IMR-90 (cell line): Measurements from ENCODE around the gene LILRA6. TPM values are rescaled to one million over a fixed set of nuclear protein-coding genes. Genes with fewer than 3 reads are reported as not detected.

Source experiments
- ATAC-seq: fragments of 200-7000 bp; cut with Tn5 transposase; 2 replicates; pipeline ENCODE4 v1.9.1; 2020; ENCODE audit warnings: low read depth, mild to moderate bottlenecking, moderate library complexity
- BruUV-seq: library from RNA; stranded (reverse); fragments of 400-500 nt; replicated peaks from 2 replicates; lab custom pipeline; 2021; lab: Mats Ljungman, UMichigan
- CTCF ChIA-PET: fragments of 300-600 bp; formaldehyde crosslinking; extraction: SDS; loops from one replicate; lab custom pipeline; 2021; ENCODE audit warnings: antibody characterized with exemption; lab: Yijun Ruan, JAX
- POLR2A ChIA-PET: fragments of 300-600 bp; sonication (Branson Sonifier 250); formaldehyde crosslinking; loops from one replicate; lab custom pipeline; 2022; ENCODE audit warnings: antibody characterized with exemption; ENCODE audit not compliant: unreplicated experiment; lab: Charles Lee
- DNase-seq: peaks from one replicate; pipeline ENCODE4 v3.0.0; 2013
- H2AFZ ChIP-seq: replicated peaks from 2 replicates; pipeline ENCODE3; 2013; ENCODE audit warnings: low read length, mild to moderate bottlenecking; ENCODE audit not compliant: poor library complexity
- H2AK5ac ChIP-seq: 2 replicates; pipeline ENCODE4 v1.6.1; 2013; ENCODE audit warnings: low read depth, low read length, inconsistent platforms
- H2AK9ac ChIP-seq: replicated peaks from 2 replicates; pipeline ENCODE3; 2013; ENCODE audit warnings: mild to moderate bottlenecking, low read depth, low read length, moderate library complexity; ENCODE audit not compliant: poor library complexity
- H2BK120ac ChIP-seq: 2 replicates; pipeline ENCODE4 v1.6.1; 2013; ENCODE audit warnings: low read depth, low read length, inconsistent platforms
- H2BK15ac ChIP-seq: 3 replicates; pipeline ENCODE4 v1.6.1; 2013; ENCODE audit warnings: low read depth, low read length, inconsistent platforms
- H2BK20ac ChIP-seq: 2 replicates; pipeline ENCODE4 v1.6.1; 2013; ENCODE audit warnings: low read depth, mild to moderate bottlenecking, inconsistent platforms, low read length, moderate library complexity
- H2BK5ac ChIP-seq: 2 replicates; pipeline ENCODE4 v1.6.1; 2013; ENCODE audit warnings: mild to moderate bottlenecking, low read depth, low read length, inconsistent platforms; ENCODE audit not compliant: poor library complexity, severe bottlenecking
- H3K14ac ChIP-seq: replicated peaks from 2 replicates; pipeline ENCODE4 v1.6.1; 2013; ENCODE audit warnings: low read depth, low read length, inconsistent platforms
- H3K18ac ChIP-seq: 2 replicates; pipeline ENCODE4 v1.6.1; 2013; ENCODE audit warnings: low read depth, low read length, control low read depth
- H3K23ac ChIP-seq: 2 replicates; pipeline ENCODE4 v1.6.1; 2013; ENCODE audit warnings: low read depth, low read length, inconsistent platforms
- H3K27ac ChIP-seq: 2 replicates; pipeline ENCODE4 v1.5.1; 2013; ENCODE audit warnings: mild to moderate bottlenecking, control low read depth, low read length; ENCODE audit not compliant: insufficient read depth
- H3K27me3 ChIP-seq: 2 replicates; pipeline ENCODE4 v1.6.1; 2013; ENCODE audit warnings: low read length; ENCODE audit not compliant: control insufficient read depth, insufficient read depth
- H3K36me3 ChIP-seq: 2 replicates; pipeline ENCODE4 v1.6.1; 2013; ENCODE audit warnings: low read length, mixed read lengths; ENCODE audit not compliant: control insufficient read depth, insufficient read depth
- H3K4ac ChIP-seq: 2 replicates; pipeline ENCODE4 v1.6.1; 2013; ENCODE audit warnings: low read depth, low read length, inconsistent platforms
- H3K4me1 ChIP-seq: 2 replicates; pipeline ENCODE4 v1.6.1; 2013; ENCODE audit warnings: low read length, mixed read lengths; ENCODE audit not compliant: control insufficient read depth, insufficient read depth
- H3K4me2 ChIP-seq: 2 replicates; pipeline ENCODE4 v1.6.1; 2013; ENCODE audit warnings: low read depth, mild to moderate bottlenecking, control low read depth, low read length, moderate library complexity
- H3K4me3 ChIP-seq: 2 replicates; pipeline ENCODE4 v1.5.1; 2013; ENCODE audit warnings: low read depth, mild to moderate bottlenecking, control low read depth, low read length, moderate library complexity; ENCODE audit not compliant: insufficient read depth
- H3K56ac ChIP-seq: 2 replicates; pipeline ENCODE4 v1.6.1; 2013; ENCODE audit warnings: low read length, inconsistent platforms; ENCODE audit not compliant: insufficient read depth; ENCODE audit errors: extremely low read depth
- H3K79me1 ChIP-seq, 2 experiments: 2 replicates each; pipeline ENCODE4 v1.6.1; 2013; ENCODE audit warnings: low read length in 2 of 2, inconsistent platforms in 1 of 2, low read depth in 1 of 2
- H3K9ac ChIP-seq: 2 replicates; pipeline ENCODE4 v1.6.1; 2013; ENCODE audit warnings: low read depth, low read length, control low read depth
- H3K9me1 ChIP-seq: 2 replicates; pipeline ENCODE4 v1.6.1; 2013; ENCODE audit warnings: low read length, inconsistent platforms; ENCODE audit not compliant: insufficient read depth
- H3K9me3 ChIP-seq: 2 replicates; pipeline ENCODE4 v1.6.1; 2013; ENCODE audit warnings: low read length; ENCODE audit not compliant: control insufficient read depth, insufficient read depth
- H4K20me1 ChIP-seq: 2 replicates; pipeline ENCODE4 v1.6.1; 2013; ENCODE audit warnings: low read length, inconsistent platforms; ENCODE audit not compliant: insufficient read depth
- H4K5ac ChIP-seq: 2 replicates; pipeline ENCODE4 v1.6.1; 2013; ENCODE audit warnings: mild to moderate bottlenecking, low read depth, low read length, control low read depth
- H4K8ac ChIP-seq, 2 experiments: 2 replicates each; pipeline ENCODE4 v1.6.1; 2013; ENCODE audit warnings: low read depth in 2 of 2, low read length in 2 of 2, control low read depth in 1 of 2, inconsistent platforms in 1 of 2
- H4K91ac ChIP-seq: 2 replicates; pipeline ENCODE4 v1.6.1; 2013; ENCODE audit warnings: low read depth, low read length, inconsistent platforms; ENCODE audit not compliant: insufficient read depth
- BHLHE40 ChIP-seq: fragments of 150-350 bp; IDR thresholded peaks from 2 replicates; pipeline ENCODE4 v1.6.1; 2016; ENCODE audit warnings: mild to moderate bottlenecking, low read depth, low read length
- FOS ChIP-seq: fragments of 150-350 bp; IDR thresholded peaks from 2 replicates; pipeline ENCODE4 v1.6.1; 2016; ENCODE audit warnings: low read depth, low read length
- MAFK ChIP-seq: IDR thresholded peaks from 2 replicates; pipeline ENCODE4 v1.6.1; 2012; ENCODE audit warnings: low read depth, low read length, improper control_type of control experiment
- MAZ ChIP-seq: IDR thresholded peaks from 2 replicates; pipeline ENCODE4 v1.6.1; 2012; ENCODE audit warnings: low read depth, mild to moderate bottlenecking, low read length, improper control_type of control experiment, moderate library complexity, borderline replicate concordance
- NFE2L2 ChIP-seq: fragments of 150-350 bp; IDR thresholded peaks from 2 replicates; pipeline ENCODE4 v1.6.1; 2016; ENCODE audit warnings: low read depth, mild to moderate bottlenecking, low read length
- POLR2A ChIP-seq: IDR thresholded peaks from 2 replicates; pipeline ENCODE4 v1.6.1; 2012; ENCODE audit warnings: mild to moderate bottlenecking, low read depth, low read length
- RCOR1 ChIP-seq: IDR thresholded peaks from 2 replicates; pipeline ENCODE4 v1.6.1; 2012; ENCODE audit warnings: mild to moderate bottlenecking, low read length, improper control_type of control experiment; ENCODE audit not compliant: insufficient replicate concordance
- SMC3 ChIP-seq: fragments of 150-350 bp; IDR thresholded peaks from 2 replicates; pipeline ENCODE4 v1.6.1; 2016; ENCODE audit warnings: low read depth, mild to moderate bottlenecking, antibody characterized with exemption, low read length, moderate library complexity
- WGBS, 2 experiments: methylation state at CpG; one replicate each; pipeline versions ENCODE4 v1.1.5 to v1.1.7; 2013; ENCODE audit warnings: missing lambda C conversion rate in 2 of 2; ENCODE audit not compliant: insufficient read length in 1 of 2; ENCODE audit errors: extremely low coverage in 2 of 2; 5-methylcytosine and 5-hydroxymethylcytosine counted together
- dilution Hi-C: fragments of 300-500 bp; cut with HindIII; formaldehyde crosslinking; loops from one replicate; pipeline ENCODE4 v1.14.3; 2018; ENCODE audit warnings: low sequenced_read_pairs; ENCODE audit not compliant: unreplicated experiment
- in situ Hi-C: fragments of 300-500 bp; cut with MboI; formaldehyde crosslinking; loops from 3 replicates; pipeline ENCODE4 v1.14.3; 2019; ENCODE audit warnings: low sequenced_read_pairs, inconsistent platforms, mixed read lengths
- intact Hi-C: fragments of 100-400 bp; cut with micrococcal nuclease; formaldehyde crosslinking; loops from 2 replicates; pipeline ENCODE4 v1.10.0; 2022
- polyA plus RNA-seq, 3 experiments: library from polyadenylated mRNA; depleted of rRNA; stranded (reverse); fragments of >200 nt; gene quantifications; 2 replicates each; pipeline ENCODE4 v1.2.3, GENCODE V29; 2012; ENCODE audit warnings: low replicate concordance in 1 of 3
- total RNA-seq: library from RNA; depleted of rRNA; stranded (reverse); fragments of >200 nt; gene quantifications from 2 replicates; pipeline ENCODE4 v1.2.3, GENCODE V29; 2012
- TF ChIP-seq, protein P1 (sequence below): fragments of 150-350 bp; IDR thresholded peaks from 2 replicates; pipeline ENCODE4 v1.6.1; 2017; ENCODE audit warnings: mild to moderate bottlenecking, antibody characterized with exemption, low read length, low read depth
- TF ChIP-seq, protein P2 (sequence below): fragments of 150-350 bp; IDR thresholded peaks from 2 replicates; pipeline ENCODE4 v1.6.1; 2016; ENCODE audit warnings: low read depth, mild to moderate bottlenecking, low read length, moderate library complexity, borderline replicate concordance

Gene LILRA6
- total and polyA plus RNA-seq, 2 of the 4 experiments (the other 2 are of a cell fraction): not detected

DNA sequence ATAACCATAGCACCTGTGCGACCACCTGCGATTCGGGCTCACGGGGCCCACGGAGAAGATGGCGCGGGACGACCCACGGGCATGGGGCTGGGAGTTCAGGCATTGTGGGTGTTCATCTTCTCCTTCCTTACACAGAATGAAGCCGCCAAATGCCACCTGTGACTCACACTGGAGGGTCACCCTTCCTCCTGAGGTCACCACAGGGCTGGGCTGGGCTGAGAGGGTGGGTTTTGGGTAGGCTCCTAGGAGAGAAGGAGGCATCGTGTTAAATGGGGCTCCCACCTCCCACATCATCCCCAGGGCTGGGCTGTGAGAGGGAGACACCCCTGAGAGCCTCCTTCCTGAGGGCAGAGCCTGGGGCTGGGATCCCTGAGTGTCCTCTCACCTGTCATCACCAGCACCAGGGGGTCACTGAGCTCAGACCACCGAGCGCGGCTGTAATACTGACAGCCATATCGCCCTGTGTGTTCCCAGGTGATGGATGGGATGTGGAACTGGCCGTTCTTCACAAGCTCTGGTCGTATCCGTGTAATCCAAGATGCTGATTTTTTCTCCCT is 36.9 kb upstream of the LILRA6 start:
- Histone ChIP-seq H3K4me2 (no peak overlapping the region), H3K36me3 (no peaks in the 10 kb centered on the region), H2BK20ac (no peak overlapping the region), H2AK9ac (no peak overlapping the region), H4K91ac (no peak overlapping the region), H3K4ac (no peak overlapping the region), H2BK5ac (no peak overlapping the region), H3K14ac (no peak overlapping the region), H3K27me3 (peaks cover 2% of the 10 kb centered on the region; the same call in 1 of the 2 replicates), H3K27ac (no peak overlapping the region), H3K4me3 (no peak overlapping the region), H3K9me1 (no peaks in the 10 kb centered on the region), H4K5ac (no peak overlapping the region), H2BK120ac (no peak overlapping the region), H4K8ac (no peak overlapping the region), H3K23ac (no peak overlapping the region), H3K79me1 (no peaks in the 10 kb centered on the region), H3K9ac (no peak overlapping the region), H3K9me3 (no peaks in the 10 kb centered on the region), H4K20me1 (no peaks in the 10 kb centered on the region), H2AFZ (no peak overlapping the region), H3K18ac (no peak overlapping the region), H2BK15ac (no peak overlapping the region), H2AK5ac (no peak overlapping the region), H3K4me1 (no peaks in the 10 kb centered on the region), H3K56ac (no peak overlapping the region)
- in situ Hi-C loops (no loop called here), dilution Hi-C loops (no loop called here), intact Hi-C loops (no loop called here)
- TF ChIP-seq POLR2A (no peak), SMC3 (no peak), BHLHE40 (no peak), MAZ (no peak), NFE2L2 (no peak), MAFK (no peak), FOS (no peak), RCOR1 (no peak)
- TF ChIP-seq, protein P1, sequence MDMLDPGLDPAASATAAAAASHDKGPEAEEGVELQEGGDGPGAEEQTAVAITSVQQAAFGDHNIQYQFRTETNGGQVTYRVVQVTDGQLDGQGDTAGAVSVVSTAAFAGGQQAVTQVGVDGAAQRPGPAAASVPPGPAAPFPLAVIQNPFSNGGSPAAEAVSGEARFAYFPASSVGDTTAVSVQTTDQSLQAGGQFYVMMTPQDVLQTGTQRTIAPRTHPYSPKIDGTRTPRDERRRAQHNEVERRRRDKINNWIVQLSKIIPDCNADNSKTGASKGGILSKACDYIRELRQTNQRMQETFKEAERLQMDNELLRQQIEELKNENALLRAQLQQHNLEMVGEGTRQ: no peak
- TF ChIP-seq, protein P2, sequence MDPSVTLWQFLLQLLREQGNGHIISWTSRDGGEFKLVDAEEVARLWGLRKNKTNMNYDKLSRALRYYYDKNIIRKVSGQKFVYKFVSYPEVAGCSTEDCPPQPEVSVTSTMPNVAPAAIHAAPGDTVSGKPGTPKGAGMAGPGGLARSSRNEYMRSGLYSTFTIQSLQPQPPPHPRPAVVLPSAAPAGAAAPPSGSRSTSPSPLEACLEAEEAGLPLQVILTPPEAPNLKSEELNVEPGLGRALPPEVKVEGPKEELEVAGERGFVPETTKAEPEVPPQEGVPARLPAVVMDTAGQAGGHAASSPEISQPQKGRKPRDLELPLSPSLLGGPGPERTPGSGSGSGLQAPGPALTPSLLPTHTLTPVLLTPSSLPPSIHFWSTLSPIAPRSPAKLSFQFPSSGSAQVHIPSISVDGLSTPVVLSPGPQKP: no peak
- DNase-seq (no peak), ATAC-seq (no peak)
- ChIA-PET CTCF (no interaction called here), POLR2A (no interaction called here)
- no CpG with 5 or more reads among the region's 18 CpGs for WGBS, 2 experiments
- no TSS peak for BruUV-seq
